Measurements from ENCODE around the gene ZBTB40.

DNA sequence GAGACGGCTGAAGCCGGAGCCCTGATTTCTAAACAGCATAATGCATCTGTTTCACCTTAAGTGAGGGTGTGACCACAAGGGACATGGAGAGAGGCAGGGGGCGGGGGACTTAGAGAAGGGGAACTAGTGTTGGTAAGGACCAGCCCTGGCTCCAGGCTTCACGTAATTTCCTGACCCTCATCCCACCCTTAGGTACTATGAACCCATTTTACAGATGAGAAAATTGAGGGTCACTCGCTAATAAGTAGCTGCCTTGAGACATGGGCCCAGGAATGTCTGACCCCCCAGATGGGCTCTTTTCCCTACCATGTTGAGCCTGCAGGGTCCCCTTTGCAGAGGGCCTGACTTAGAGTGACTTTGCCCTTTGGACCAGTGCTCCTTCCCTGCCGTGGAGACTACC, 116.3 kb downstream of the ZBTB40 start:
- TF ChIP-seq, protein P1, sequence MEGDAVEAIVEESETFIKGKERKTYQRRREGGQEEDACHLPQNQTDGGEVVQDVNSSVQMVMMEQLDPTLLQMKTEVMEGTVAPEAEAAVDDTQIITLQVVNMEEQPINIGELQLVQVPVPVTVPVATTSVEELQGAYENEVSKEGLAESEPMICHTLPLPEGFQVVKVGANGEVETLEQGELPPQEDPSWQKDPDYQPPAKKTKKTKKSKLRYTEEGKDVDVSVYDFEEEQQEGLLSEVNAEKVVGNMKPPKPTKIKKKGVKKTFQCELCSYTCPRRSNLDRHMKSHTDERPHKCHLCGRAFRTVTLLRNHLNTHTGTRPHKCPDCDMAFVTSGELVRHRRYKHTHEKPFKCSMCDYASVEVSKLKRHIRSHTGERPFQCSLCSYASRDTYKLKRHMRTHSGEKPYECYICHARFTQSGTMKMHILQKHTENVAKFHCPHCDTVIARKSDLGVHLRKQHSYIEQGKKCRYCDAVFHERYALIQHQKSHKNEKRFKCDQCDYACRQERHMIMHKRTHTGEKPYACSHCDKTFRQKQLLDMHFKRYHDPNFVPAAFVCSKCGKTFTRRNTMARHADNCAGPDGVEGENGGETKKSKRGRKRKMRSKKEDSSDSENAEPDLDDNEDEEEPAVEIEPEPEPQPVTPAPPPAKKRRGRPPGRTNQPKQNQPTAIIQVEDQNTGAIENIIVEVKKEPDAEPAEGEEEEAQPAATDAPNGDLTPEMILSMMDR (IDR thresholded peaks at IDR 0.05), result no peak
- TF ChIP-seq POLR2A (IDR thresholded peaks at IDR 0.05), result no peak
